HG02981 (cell line): ENCODE results near the gene PPFIBP2.

Source experiments
- ATAC-seq: cut with Tn5 transposase; IDR thresholded peaks from one replicate; pipeline ENCODE4 v1.9.1; 2021; ENCODE audit warnings: mild to moderate bottlenecking, moderate library complexity; ENCODE audit not compliant: unreplicated experiment

Gene PPFIBP2

DNA sequence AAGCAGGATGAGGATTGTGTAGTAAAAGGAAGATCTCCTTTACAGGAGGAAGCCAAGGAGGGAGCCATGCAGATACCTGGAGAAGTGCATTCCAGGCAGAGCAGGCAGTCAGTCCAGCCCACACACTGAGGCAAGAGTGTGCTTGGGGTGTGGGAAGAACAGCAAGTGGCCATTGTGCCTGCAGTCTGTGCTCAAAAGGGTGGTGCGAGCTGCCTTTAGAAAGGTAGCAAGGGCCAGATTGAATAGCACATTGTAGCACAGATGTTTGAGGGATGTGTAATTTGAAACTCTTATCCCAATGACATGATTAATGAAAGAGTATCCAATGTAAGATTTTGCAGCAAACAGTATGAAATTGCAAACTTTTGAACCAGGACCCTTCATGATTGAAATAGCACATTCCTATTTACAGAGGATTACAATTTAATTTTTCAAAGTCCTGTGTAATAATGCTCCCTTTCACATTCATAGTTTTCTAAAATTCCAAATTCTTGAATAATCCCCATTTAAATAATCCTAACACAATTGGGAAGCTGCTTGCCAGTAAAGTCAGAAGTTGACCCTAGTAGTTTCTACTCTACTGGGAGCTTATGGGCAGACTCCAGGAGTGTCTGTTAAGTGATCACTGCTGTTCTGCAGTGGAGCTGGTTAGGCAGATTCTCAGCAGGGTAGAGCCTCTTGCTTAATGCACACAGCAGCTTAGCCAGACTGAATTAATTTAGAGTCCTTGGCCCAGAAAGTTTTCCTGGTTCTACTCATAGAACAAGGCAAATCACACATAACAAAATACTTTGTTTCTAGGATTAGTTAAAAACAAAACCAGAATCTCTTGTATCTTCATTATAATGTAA lies 81.4 kb downstream of the PPFIBP2 start:
- ATAC-seq: no peak

- ATAC-seq: no peak
Observed at GRCh38 chr11:7595951-7596350, 82.2 kb downstream of the PPFIBP2 start.

- no peak for ATAC-seq
Observed at GRCh38 chr11:7596975-7597391, 83.2 kb downstream of the PPFIBP2 start.

- ATAC-seq: no peak
Observed at GRCh38 chr11:7597620-7598019, 83.8 kb downstream of the PPFIBP2 start.

GRCh38 chr11:7599209-7599608 lies 85.4 kb downstream of the PPFIBP2 start:
- no peak for ATAC-seq

- ATAC-seq: no peak
Observed at GRCh38 chr11:7600205-7600775, 86.5 kb downstream of the PPFIBP2 start.

GRCh38 chr11:7603031-7603781 lies 89.4 kb downstream of the PPFIBP2 start:
- ATAC-seq: no peak

GRCh38 chr11:7604331-7604955 lies 90.6 kb downstream of the PPFIBP2 start:
- ATAC-seq: no peak

DNA sequence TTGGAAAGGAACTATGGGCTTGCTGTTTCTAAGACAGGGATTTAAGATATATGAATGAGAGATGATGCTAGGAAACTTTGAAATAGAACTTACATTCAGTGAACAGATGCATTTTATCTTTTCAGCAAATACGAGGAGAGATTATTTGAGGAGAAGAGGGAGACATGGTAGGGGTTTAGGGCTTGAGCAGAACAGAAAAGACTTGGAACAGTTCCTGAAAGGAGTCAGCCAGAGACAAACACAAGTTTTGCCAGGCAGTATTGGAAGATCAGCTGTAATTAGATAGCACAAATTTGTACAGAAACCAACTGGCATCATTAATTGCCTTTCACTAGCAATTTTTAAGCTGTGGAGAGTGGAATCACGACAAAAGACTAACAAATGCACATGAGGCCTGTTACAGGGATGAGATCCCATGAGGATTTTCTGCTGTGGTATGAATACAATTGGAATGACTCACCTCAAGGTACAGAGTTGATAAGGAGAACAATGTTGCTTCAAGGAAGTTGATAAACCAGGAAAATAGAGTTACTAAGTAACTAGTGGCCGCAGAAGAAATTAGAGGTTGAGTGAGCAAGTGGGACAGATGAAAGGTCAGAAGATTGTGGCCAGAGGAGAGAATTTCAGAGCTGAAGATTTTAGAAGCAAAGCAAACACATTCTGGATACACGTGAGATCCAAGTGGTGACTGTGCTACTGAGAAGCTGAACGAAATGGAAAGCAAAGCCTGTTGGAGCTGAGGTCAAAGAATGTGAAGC lies 91.6 kb downstream of the PPFIBP2 start:
- ATAC-seq: no peak

- ATAC-seq: no peak
Observed at GRCh38 chr11:7606496-7606895, 92.7 kb downstream of the PPFIBP2 start.

DNA sequence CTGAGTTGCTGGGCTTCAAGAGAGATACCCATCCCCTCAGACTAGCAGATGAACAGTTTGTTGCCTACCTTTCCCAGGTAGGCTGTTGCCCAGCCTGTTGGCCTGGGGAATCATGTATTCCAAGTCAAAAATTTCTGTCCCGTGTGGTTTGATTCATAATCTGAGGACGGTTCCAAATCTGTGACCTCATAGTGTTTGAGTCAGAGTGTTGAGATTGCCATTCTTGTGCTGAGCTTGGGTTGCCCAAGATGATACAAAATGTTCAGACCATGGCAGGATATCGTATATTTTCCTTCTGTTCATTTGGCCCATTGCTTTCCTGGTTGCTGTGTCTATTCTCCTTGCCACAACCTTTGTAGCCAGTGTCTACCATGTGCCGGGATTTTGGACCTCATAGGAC lies 95.2 kb downstream of the PPFIBP2 start:
- no peak for ATAC-seq

GRCh38 chr11:7609521-7609920 lies 95.7 kb downstream of the PPFIBP2 start:
- no peak for ATAC-seq

GRCh38 chr11:7610393-7610792 lies 96.6 kb downstream of the PPFIBP2 start:
- no peak for ATAC-seq

GRCh38 chr11:7611411-7611810 lies 97.6 kb downstream of the PPFIBP2 start:
- no peak for ATAC-seq

DNA sequence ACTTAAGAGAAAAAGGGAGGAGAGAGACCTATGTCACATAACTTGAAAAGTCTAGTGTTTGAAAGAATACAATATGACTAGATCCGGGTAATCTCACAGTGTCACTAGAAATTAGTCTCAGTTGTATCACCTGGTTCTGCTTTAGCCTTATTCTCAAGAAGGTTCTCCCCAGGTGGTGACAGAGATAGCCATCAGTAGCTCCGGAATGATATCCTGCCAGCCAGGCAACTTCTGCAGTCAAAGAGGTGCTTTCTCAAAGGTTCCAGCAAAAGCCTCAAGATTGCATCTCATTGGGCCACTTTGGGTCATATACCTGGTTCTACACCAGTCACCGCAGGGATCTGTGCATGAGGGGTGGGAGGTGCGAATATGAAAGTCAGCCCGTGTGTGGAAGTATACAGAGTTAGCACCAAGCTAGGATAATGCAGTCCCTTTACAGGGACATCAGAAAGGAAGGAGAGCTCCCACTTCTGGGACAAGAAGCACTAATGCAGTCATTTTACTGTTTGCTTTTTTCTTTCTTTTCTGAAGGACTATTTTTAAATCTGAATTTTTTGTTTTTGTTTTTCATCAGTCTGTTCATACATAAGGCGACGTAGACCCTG lies 98.4 kb downstream of the PPFIBP2 start:
- ATAC-seq: no peak

DNA sequence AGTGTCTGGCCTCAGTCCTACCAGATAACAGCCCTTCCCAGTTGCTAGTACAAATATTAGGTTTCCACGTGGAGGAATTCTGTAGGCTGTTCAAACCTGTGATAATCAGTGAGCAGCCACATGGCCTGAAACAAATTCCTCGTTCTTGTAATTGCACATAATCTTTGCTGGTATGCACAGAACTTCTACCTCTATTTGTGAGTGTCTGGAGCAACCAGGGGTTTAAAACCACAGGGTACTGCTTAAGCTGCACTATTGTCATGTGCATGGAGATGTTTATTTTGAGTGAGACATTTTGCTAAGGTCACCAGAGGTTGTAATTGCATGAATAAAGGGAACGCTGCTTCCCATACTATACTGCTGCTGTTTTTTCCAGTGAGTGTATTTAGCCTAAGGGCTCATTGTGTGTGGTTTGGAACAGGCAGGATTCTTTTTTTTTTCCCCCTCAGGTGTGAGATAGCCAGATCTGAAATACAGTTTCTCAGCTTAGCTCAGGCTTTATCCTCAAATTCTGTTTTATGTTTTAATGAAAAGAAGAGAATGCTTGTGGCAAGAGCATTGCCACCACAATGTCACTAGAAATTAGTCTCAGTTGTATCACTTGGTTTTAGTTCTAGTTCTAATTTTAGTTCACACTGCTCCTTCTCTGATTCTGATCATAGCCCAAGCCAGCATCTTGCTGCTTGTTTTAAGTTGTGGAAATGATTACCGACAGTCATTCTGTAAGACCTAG lies 99.0 kb downstream of the PPFIBP2 start:
- ATAC-seq: no peak

DNA sequence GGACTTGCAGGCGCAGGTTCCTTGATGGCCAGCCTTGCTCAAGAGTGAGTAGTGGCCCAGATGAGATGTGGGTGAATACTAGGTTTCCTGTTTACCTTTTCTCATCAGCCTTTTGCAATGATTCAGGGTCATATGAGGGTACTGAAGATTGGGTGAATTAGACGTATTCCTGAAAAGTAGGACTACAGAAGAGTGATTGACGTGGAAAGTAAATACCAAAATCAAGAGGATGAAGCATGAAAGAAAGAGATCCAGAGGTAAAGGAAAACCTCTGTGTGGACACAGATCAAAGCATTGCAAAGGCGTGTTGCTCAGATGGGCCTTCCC lies 99.6 kb downstream of the PPFIBP2 start:
- ATAC-seq: no peak

DNA sequence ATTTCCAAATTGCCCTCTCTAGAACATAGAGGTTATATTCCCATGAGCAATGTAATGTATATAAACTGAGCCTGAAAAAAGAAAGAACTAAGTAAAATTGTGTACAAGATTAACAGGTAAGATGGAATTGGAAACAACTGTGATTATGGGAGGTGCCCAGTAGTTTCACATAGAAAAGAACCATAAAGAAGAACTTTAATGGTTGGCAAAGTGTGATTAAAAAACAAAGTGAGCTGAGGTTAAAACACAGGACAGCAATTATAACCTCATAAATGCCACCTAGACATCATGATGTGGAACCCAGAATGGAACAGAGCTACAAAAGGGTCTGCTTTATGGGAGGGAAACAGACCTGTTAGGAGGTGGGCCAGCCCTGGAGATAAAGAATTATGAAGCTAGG lies 100.9 kb downstream of the PPFIBP2 start:
- ATAC-seq: no peak

DNA sequence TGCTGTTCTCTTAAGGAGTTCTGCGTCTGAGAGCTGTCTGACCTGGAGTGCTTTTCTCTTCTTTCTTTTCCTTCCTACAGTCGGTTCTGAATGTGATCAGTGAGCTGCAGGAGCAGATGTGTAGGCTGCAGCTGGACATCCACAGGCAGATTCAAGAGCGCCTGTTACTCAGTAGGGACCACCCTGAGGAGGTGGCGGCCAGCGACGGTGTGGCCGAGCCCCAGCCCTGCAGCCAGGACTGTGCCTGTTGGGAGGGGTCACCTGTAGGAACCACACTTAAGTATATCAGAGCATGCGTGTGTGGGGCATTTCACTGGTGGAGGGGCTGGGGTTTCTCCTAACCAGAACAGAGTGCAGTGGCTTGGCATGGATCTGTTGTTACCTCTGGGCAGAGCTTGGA lies 103.2 kb downstream of the PPFIBP2 start:
- ATAC-seq: no peak

GRCh38 chr11:7619322-7619721 lies 105.5 kb downstream of the PPFIBP2 start:
- ATAC-seq: no peak
